ENCODE results near the gene GDPD4. TPM values are rescaled to one million over a fixed set of nuclear protein-coding genes. Genes with fewer than 3 reads are reported as not detected.

GDPD4 gene
- total RNA-seq, 1 donor from 2014 or later = not detected

- no peaks in the 10 kb centered on the region for H3K27me3 Mint-ChIP-seq (ENCODE audit: unreplicated experiment)
- TF ChIP-seq CTCF (IDR thresholded peaks at IDR 0.05) = no peak
- no peak overlapping the region for H3K4me3 Mint-ChIP-seq (ENCODE audit: unreplicated experiment)
- peaks cover 2% of the 10 kb centered on the region for H3K4me1 Mint-ChIP-seq (ENCODE audit: unreplicated experiment)
- no peaks in the 10 kb centered on the region for H3K36me3 Mint-ChIP-seq (ENCODE audit: unreplicated experiment)
- H3K9me3 Mint-ChIP-seq (ENCODE audit: unreplicated experiment) = peaks cover 4% of the 10 kb centered on the region
- DNase-seq (ENCODE audit: extremely low spot score, unreplicated experiment) = no peak
- H3K27ac Mint-ChIP-seq (ENCODE audit: unreplicated experiment) = no peak overlapping the region
These were observed 126.3 kb downstream of the GDPD4 start for GRCh38 chr11:77175021-77175842.

GRCh38 chr11:77174559-77174958, 126.9 kb downstream of the GDPD4 start:
- Mint-ChIP-seq H3K9me3 (ENCODE audit: unreplicated experiment) (peaks cover 4% of the 10 kb centered on the region), H3K27me3 (ENCODE audit: unreplicated experiment) (no peaks in the 10 kb centered on the region), H3K4me3 (ENCODE audit: unreplicated experiment) (no peak overlapping the region), H3K27ac (ENCODE audit: unreplicated experiment) (no peak overlapping the region), H3K4me1 (ENCODE audit: unreplicated experiment) (peaks cover 2% of the 10 kb centered on the region), H3K36me3 (ENCODE audit: unreplicated experiment) (no peaks in the 10 kb centered on the region)
- no peak for DNase-seq (ENCODE audit: extremely low spot score, unreplicated experiment)
- no peak for TF ChIP-seq CTCF (IDR thresholded peaks at IDR 0.05)

- H3K27me3 Mint-ChIP-seq (ENCODE audit: unreplicated experiment) = no peaks in the 10 kb centered on the region
- H3K4me3 Mint-ChIP-seq (ENCODE audit: unreplicated experiment) = no peak overlapping the region
- peaks cover 4% of the 10 kb centered on the region for H3K9me3 Mint-ChIP-seq (ENCODE audit: unreplicated experiment)
- H3K27ac Mint-ChIP-seq (ENCODE audit: unreplicated experiment) = no peak overlapping the region
- H3K36me3 Mint-ChIP-seq (ENCODE audit: unreplicated experiment) = no peaks in the 10 kb centered on the region
- peaks cover 2% of the 10 kb centered on the region for H3K4me1 Mint-ChIP-seq (ENCODE audit: unreplicated experiment)
- no peak for DNase-seq (ENCODE audit: extremely low spot score, unreplicated experiment)
- TF ChIP-seq CTCF (IDR thresholded peaks at IDR 0.05) = no peak
These were observed 128.0 kb downstream of the GDPD4 start for GRCh38 chr11:77173494-77173893.

- Mint-ChIP-seq H3K27ac (ENCODE audit: unreplicated experiment) (no peak overlapping the region), H3K36me3 (ENCODE audit: unreplicated experiment) (no peaks in the 10 kb centered on the region), H3K4me3 (ENCODE audit: unreplicated experiment) (no peak overlapping the region), H3K4me1 (ENCODE audit: unreplicated experiment) (peaks cover 2% of the 10 kb centered on the region), H3K9me3 (ENCODE audit: unreplicated experiment) (no peaks in the 10 kb centered on the region), H3K27me3 (ENCODE audit: unreplicated experiment) (no peaks in the 10 kb centered on the region)
- no peak for TF ChIP-seq CTCF (IDR thresholded peaks at IDR 0.05)
- no peak for DNase-seq (ENCODE audit: extremely low spot score, unreplicated experiment)
These were observed 128.9 kb downstream of the GDPD4 start for GRCh38 chr11:77172666-77172982.

GRCh38 chr11:77171885-77172665, 129.4 kb downstream of the GDPD4 start:
- no peaks in the 10 kb centered on the region for H3K9me3 Mint-ChIP-seq (ENCODE audit: unreplicated experiment)
- no peaks in the 10 kb centered on the region for H3K27me3 Mint-ChIP-seq (ENCODE audit: unreplicated experiment)
- no peak overlapping the region for H3K27ac Mint-ChIP-seq (ENCODE audit: unreplicated experiment)
- H3K4me3 Mint-ChIP-seq (ENCODE audit: unreplicated experiment) = no peak overlapping the region
- TF ChIP-seq CTCF (IDR thresholded peaks at IDR 0.05) = no peak
- DNase-seq (ENCODE audit: extremely low spot score, unreplicated experiment) = no peak
- H3K36me3 Mint-ChIP-seq (ENCODE audit: unreplicated experiment) = no peaks in the 10 kb centered on the region
- H3K4me1 Mint-ChIP-seq (ENCODE audit: unreplicated experiment) = peaks cover 2% of the 10 kb centered on the region
